GM10248 (cell line): ENCODE measurements around the gene BTNL9.

ENCODE experiments used
- CTCF ChIA-PET: fragments of 300-600 bp; sonication (Branson Sonifier 250); formaldehyde crosslinking; extraction: SDS; loops from one replicate; lab custom pipeline; 2021; ENCODE audit warnings: antibody characterized with exemption; lab: Yijun Ruan, JAX
- POLR2A ChIA-PET: fragments of 350-650 bp; sonication (Branson Sonifier 250); formaldehyde crosslinking; extraction: SDS; loops from one replicate; lab custom pipeline; 2020; ENCODE audit warnings: antibody characterized with exemption; lab: Yijun Ruan, JAX
- DNase-seq: peaks from one replicate; pipeline ENCODE4 v3.0.0; 2012; ENCODE audit errors: extremely low spot score
- TF ChIP-seq, protein P1 (sequence below): IDR thresholded peaks from 2 replicates; pipeline ENCODE4 v1.5.1; 2012; ENCODE audit warnings: mild to moderate bottlenecking, low read depth; ENCODE audit errors: extremely low read depth, missing control alignments, control extremely low read depth

Gene BTNL9

DNA sequence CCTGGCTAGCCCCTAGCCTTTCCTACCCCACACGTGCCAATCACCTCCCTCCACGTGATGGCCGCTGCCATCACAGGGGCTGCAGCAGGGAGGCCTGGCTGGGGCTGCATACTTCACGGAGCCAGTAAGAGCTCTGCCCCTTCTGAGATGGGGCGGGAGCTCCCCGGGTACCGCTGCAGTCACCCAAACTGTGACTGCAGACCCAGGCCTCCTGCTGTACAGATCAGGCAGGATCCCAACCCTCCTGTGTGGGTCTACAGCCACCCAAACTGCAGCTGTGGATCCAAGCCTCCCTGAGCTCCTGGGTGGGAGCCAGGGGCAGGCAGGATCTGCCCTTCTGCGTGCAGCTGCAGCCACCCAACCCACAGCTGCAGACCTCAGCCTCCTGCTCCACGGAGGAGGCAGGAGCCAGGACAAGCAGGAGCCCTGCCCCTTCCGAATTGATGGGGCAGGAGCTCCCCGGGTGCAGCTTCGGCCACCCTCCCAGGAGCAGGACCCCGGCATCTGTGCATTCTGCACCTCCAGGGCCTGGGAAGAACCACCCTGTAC lies 3.2 kb upstream of the BTNL9 start:
- DNase-seq = no peak
- TF ChIP-seq, protein P1, sequence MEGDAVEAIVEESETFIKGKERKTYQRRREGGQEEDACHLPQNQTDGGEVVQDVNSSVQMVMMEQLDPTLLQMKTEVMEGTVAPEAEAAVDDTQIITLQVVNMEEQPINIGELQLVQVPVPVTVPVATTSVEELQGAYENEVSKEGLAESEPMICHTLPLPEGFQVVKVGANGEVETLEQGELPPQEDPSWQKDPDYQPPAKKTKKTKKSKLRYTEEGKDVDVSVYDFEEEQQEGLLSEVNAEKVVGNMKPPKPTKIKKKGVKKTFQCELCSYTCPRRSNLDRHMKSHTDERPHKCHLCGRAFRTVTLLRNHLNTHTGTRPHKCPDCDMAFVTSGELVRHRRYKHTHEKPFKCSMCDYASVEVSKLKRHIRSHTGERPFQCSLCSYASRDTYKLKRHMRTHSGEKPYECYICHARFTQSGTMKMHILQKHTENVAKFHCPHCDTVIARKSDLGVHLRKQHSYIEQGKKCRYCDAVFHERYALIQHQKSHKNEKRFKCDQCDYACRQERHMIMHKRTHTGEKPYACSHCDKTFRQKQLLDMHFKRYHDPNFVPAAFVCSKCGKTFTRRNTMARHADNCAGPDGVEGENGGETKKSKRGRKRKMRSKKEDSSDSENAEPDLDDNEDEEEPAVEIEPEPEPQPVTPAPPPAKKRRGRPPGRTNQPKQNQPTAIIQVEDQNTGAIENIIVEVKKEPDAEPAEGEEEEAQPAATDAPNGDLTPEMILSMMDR = no peak
- ChIA-PET POLR2A (no interaction called here), CTCF (no interaction called here)

DNA sequence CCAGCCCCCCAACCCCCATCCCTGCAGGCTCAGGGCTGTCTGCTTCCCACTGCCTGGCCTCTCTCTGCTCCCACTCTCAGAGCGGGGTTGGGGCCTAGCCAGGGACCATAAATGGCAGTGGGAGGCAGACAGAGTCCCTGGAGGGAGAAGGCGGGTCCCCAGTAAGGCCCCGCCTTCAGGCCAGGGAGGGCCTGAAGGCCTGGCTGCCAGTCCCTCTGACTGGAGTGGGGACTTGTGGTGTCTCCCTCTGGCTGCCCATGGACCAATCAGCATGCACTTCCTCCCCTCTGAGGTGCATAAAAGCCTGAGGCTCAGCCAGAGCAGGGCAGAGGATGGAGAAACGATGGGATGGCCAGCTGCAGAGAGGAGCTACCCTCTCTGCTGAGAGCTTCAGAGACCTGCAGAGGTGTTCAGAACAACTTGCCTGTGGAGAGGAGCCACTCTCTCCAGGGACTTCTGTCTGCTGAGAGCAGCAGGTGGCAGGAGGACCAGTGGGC lies 2.7 kb upstream of the BTNL9 start:
- DNase-seq = no peak
- POLR2A ChIA-PET = no interaction called here
- CTCF ChIA-PET = no interaction called here
- TF ChIP-seq, protein P1 = no peak

DNA sequence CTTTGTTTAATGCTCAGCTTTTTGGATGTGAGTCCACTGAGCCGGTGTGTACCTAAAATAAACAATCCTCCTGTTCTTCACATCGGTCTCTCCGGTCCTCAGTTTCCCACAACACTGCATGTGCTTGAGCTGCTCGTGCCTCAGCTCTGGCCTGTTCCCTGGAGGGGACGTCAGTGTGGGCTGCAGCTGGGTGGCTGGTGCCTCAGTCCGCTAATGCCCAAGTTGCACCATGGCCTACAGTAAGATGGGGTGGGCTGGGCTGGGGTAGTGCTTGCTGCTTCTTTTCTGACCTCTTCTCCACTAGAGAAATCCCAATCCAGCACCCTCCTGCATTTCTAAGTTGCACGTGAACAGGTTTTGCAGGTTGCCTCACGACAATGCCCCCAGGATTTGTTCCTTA lies 595 bp upstream of the BTNL9 start:
- CTCF ChIA-PET = interaction anchor here (1.4 kb wide), 1 partner anchor 9 kb away, joined by 3 read pairs; no protein-coding TSS in a partner anchor
- POLR2A ChIA-PET = no interaction called here
- DNase-seq = no peak
- TF ChIP-seq, protein P1 = no peak

DNA sequence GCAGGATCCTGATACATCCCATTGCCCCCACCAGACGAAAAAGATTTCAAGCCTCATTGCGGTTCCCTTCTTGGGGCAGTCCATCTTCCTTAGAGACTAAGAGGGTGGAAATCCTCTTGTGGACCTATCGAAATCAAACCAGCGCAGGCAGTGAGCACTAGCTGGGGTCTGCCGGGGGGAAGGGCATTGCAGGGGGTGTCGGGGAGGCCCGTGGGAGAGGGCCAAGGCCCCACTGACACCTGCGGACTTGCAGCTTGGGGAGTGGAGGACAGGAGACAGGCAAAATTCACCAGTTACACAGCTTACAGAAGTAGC lies 522 bp downstream of the BTNL9 start:
- TF ChIP-seq, protein P1 = no peak
- no peak for DNase-seq
- ChIA-PET POLR2A (no interaction called here), CTCF (interaction anchor here (1.4 kb wide), 1 partner anchor 8 kb away, joined by 3 read pairs; no protein-coding TSS in a partner anchor)

DNA sequence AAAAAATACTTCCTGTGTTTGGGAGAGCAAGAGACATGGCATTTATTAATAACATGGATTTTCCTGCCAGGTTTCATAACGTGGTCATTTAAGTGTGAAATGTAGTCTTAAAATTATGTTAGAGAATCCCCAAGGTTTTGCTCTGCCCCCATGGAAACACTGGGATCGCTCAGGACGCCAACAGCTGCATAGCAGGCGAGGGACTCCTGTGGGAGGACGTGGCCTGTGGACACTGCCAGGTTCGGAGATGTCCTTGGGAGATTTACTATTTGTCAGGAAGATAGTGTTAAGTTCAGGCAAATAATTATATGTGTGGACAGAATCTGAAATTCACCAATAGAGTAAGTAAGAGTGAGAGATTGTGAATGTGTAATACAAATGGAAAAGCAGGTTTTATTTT lies 977 bp downstream of the BTNL9 start:
- no peak for DNase-seq
- ChIA-PET CTCF (interaction anchor here (1.4 kb wide), 1 partner anchor 8 kb away, joined by 3 read pairs; no protein-coding TSS in a partner anchor), POLR2A (no interaction called here)
- TF ChIP-seq, protein P1 = no peak

DNA sequence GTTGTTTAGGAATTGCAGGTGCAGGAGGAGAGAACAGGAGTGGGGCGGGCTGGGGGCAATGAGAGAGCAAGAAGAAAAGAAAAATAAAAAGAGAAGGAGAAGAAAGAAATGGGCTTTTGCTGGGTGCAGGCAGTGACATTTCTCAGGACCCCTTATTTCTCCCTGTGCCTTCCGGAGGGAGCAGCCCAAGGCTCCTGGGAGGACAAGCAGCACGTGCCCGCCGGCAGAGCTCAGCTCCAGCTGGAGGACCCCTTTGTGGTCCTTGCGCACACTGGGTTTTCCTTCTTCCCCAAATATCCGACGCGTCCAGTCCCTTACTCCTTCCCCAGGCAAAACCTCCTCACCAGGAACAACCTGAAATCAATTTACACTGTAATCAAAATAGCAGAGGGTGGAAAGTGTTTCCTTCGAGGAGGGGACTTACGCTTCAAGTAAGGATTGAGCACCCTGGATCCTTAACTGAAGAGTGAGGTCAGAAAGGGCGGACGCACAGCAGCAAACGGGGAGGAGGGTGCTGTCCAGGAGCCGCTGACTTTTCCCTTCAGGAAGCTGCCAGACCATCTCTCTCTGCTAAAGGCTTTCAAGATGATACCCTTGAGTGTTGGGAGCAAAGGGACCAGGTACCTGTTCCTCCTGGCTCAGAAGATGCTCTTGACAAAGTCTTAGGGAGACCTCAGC lies 2.1 kb downstream of the BTNL9 start:
- TF ChIP-seq, protein P1 = no peak
- ChIA-PET CTCF (no interaction called here), POLR2A (no interaction called here)
- DNase-seq = no peak

DNA sequence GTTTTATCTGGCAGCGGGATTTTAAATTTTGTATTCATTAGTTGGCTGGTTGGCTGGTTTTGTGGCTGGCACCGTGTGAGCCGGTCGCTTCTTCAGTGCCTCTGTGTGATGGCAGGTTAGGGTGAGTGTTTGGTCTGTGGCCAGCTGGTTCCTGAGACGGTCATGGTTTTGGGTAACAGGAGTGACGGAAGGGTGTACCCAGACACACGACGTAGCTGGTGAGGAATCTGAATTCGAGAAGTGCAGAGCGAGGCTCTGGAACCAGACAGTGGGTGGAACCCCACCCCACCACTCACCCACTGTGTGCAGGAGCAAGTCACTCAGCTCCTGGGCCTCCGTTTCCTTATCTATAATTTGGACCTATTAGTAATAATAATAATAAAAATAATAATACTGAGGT lies 2.7 kb downstream of the BTNL9 start:
- ChIA-PET CTCF (no interaction called here), POLR2A (no interaction called here)
- DNase-seq = no peak
- TF ChIP-seq, protein P1 = no peak
